ENCODE data around the gene RIMBP2. TPM values are rescaled to one million over a fixed set of nuclear protein-coding genes. Genes with fewer than 3 reads are reported as not detected.

RIMBP2 gene
- total and polyA plus RNA-seq, 2 donors (not counting 1 experiment from before 2014, with no cell fraction given) = 0.17 TPM; not detected in 1

- Histone ChIP-seq H3K27ac (ENCODE audit: insufficient read depth, low read length) (no peak overlapping the region), H2AFZ (ENCODE audit: low read length) (no peak overlapping the region), H3K9me3 (ENCODE audit: control insufficient read depth, insufficient read depth, low read depth, low read length) (no peaks in the 10 kb centered on the region), H3K4me3 (replicated peaks in 1 of 4; ENCODE audit: control extremely low read depth in 1 of 4, insufficient read depth in 1 of 4, low read depth in 3 of 4, low read length in 4 of 4) (no peak overlapping the region), H3K79me2 (ENCODE audit: control insufficient read depth, insufficient read depth, low read length) (no peaks in the 10 kb centered on the region), H3K9ac (ENCODE audit: insufficient read depth, low read length) (no peak overlapping the region), H3K4me2 (ENCODE audit: extremely low read depth, insufficient read depth, low read length) (no peak overlapping the region), H3K4me1 (ENCODE audit: control insufficient read depth, extremely low read depth, insufficient read depth, low read length) (no peaks in the 10 kb centered on the region), H4K20me1 (ENCODE audit: control insufficient read depth, extremely low read depth, insufficient read depth, low read length) (no peaks in the 10 kb centered on the region), H3K27me3 (ENCODE audit: control insufficient read depth, insufficient read depth, low read length) (no peaks in the 10 kb centered on the region), H3K36me3 (ENCODE audit: control insufficient read depth, insufficient read depth, low read length) (no peaks in the 10 kb centered on the region)
- no peak for DNase-seq (ENCODE audit: low read depth in 2 of 2)
- TF ChIP-seq, protein P1, sequence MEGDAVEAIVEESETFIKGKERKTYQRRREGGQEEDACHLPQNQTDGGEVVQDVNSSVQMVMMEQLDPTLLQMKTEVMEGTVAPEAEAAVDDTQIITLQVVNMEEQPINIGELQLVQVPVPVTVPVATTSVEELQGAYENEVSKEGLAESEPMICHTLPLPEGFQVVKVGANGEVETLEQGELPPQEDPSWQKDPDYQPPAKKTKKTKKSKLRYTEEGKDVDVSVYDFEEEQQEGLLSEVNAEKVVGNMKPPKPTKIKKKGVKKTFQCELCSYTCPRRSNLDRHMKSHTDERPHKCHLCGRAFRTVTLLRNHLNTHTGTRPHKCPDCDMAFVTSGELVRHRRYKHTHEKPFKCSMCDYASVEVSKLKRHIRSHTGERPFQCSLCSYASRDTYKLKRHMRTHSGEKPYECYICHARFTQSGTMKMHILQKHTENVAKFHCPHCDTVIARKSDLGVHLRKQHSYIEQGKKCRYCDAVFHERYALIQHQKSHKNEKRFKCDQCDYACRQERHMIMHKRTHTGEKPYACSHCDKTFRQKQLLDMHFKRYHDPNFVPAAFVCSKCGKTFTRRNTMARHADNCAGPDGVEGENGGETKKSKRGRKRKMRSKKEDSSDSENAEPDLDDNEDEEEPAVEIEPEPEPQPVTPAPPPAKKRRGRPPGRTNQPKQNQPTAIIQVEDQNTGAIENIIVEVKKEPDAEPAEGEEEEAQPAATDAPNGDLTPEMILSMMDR (conservative IDR thresholded peaks at IDR 0.05 in 1 of 2, IDR thresholded peaks at IDR 0.05 in 1 of 2; ENCODE audit: low read depth in 1 of 2, low read length in 2 of 2) = no peak
- TF ChIP-seq EZH2 (IDR thresholded peaks at IDR 0.05; ENCODE audit: low read length, missing control alignments) = no peak
Measured at GRCh38 chr12:130481392-130481879, 234.7 kb downstream of the RIMBP2 start.

DNA sequence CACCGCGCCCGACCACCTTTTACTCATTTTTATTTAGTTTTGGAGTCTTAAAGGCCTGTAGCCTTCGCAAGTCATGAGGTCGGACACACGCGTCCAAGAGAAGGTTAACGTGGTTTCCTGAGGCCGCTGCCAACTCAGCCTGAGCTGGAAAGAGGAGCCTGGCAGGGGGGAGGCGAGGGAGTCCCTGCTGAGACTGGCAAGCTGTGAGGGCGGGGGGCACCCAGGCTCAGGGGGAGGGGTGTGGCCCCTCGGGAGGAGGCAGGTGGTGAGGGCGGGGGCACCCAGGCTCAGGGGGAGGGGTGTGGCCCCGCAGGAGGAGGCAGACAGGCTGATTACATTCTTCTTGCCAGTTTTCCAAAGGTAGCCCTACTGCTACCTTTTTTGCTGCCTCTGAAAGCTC is 235.2 kb downstream of the RIMBP2 start:
- no peak overlapping the region for H2AFZ ChIP-seq (ENCODE audit: low read length)
- no peaks in the 10 kb centered on the region for H3K36me3 ChIP-seq (ENCODE audit: control insufficient read depth, insufficient read depth, low read length)
- H3K4me2 ChIP-seq (ENCODE audit: extremely low read depth, insufficient read depth, low read length) = no peak overlapping the region
- no peak overlapping the region for H3K9ac ChIP-seq (ENCODE audit: insufficient read depth, low read length)
- no peaks in the 10 kb centered on the region for H3K79me2 ChIP-seq (ENCODE audit: control insufficient read depth, insufficient read depth, low read length)
- no peak for DNase-seq (ENCODE audit: low read depth in 2 of 2)
- H3K27me3 ChIP-seq (ENCODE audit: control insufficient read depth, insufficient read depth, low read length) = no peaks in the 10 kb centered on the region
- no peaks in the 10 kb centered on the region for H3K4me1 ChIP-seq (ENCODE audit: control insufficient read depth, extremely low read depth, insufficient read depth, low read length)
- no peak for TF ChIP-seq EZH2 (IDR thresholded peaks at IDR 0.05; ENCODE audit: low read length, missing control alignments)
- TF ChIP-seq, protein P1 (conservative IDR thresholded peaks at IDR 0.05 in 1 of 2, IDR thresholded peaks at IDR 0.05 in 1 of 2; ENCODE audit: low read depth in 1 of 2, low read length in 2 of 2) = no peak
- H3K4me3 ChIP-seq (replicated peaks in 1 of 4; ENCODE audit: control extremely low read depth in 1 of 4, insufficient read depth in 1 of 4, low read depth in 3 of 4, low read length in 4 of 4) = no peak overlapping the region
- H4K20me1 ChIP-seq (ENCODE audit: control insufficient read depth, extremely low read depth, insufficient read depth, low read length) = no peaks in the 10 kb centered on the region
- H3K9me3 ChIP-seq (ENCODE audit: control insufficient read depth, insufficient read depth, low read depth, low read length) = no peaks in the 10 kb centered on the region
- H3K27ac ChIP-seq (ENCODE audit: insufficient read depth, low read length) = no peak overlapping the region

- H3K27ac ChIP-seq (ENCODE audit: insufficient read depth, low read length) = no peak overlapping the region
- H3K9me3 ChIP-seq (ENCODE audit: control insufficient read depth, insufficient read depth, low read depth, low read length) = no peaks in the 10 kb centered on the region
- DNase-seq (ENCODE audit: low read depth in 2 of 2) = no peak
- H4K20me1 ChIP-seq (ENCODE audit: control insufficient read depth, extremely low read depth, insufficient read depth, low read length) = no peaks in the 10 kb centered on the region
- no peak overlapping the region for H3K9ac ChIP-seq (ENCODE audit: insufficient read depth, low read length)
- H3K27me3 ChIP-seq (ENCODE audit: control insufficient read depth, insufficient read depth, low read length) = no peaks in the 10 kb centered on the region
- no peak overlapping the region for H3K4me3 ChIP-seq (replicated peaks in 1 of 4; ENCODE audit: control extremely low read depth in 1 of 4, insufficient read depth in 1 of 4, low read depth in 3 of 4, low read length in 4 of 4)
- no peaks in the 10 kb centered on the region for H3K79me2 ChIP-seq (ENCODE audit: control insufficient read depth, insufficient read depth, low read length)
- no peaks in the 10 kb centered on the region for H3K4me1 ChIP-seq (ENCODE audit: control insufficient read depth, extremely low read depth, insufficient read depth, low read length)
- H2AFZ ChIP-seq (ENCODE audit: low read length) = no peak overlapping the region
- H3K4me2 ChIP-seq (ENCODE audit: extremely low read depth, insufficient read depth, low read length) = no peak overlapping the region
- H3K36me3 ChIP-seq (ENCODE audit: control insufficient read depth, insufficient read depth, low read length) = no peaks in the 10 kb centered on the region
- TF ChIP-seq, protein P1 (conservative IDR thresholded peaks at IDR 0.05 in 1 of 2, IDR thresholded peaks at IDR 0.05 in 1 of 2; ENCODE audit: low read depth in 1 of 2, low read length in 2 of 2) = no peak
Measured at GRCh38 chr12:130480231-130480630, 235.9 kb downstream of the RIMBP2 start.

Data from fibroblast of lung (primary cell).